BJ (cell line): ENCODE data around the gene CA5A. TPM values are rescaled to one million over a fixed set of nuclear protein-coding genes. Genes with fewer than 3 reads are reported as not detected.
"Not testable (repeated sequence)": the region's sequence is repeated elsewhere in the genome, so short reads cannot be mapped to it uniquely, and the experiment has no call there.

Source experiments
- CTCF ChIA-PET: fragments of 350-600 bp; formaldehyde crosslinking; extraction: SDS; loops from one replicate; lab custom pipeline; 2021; ENCODE audit warnings: antibody characterized with exemption, inconsistent platforms; lab: Yijun Ruan, JAX
- POLR2A ChIA-PET: fragments of 300-600 bp; sonication (Branson Sonifier 250); formaldehyde crosslinking; extraction: SDS; loops from one replicate; lab custom pipeline; 2021; ENCODE audit warnings: antibody characterized with exemption; lab: Charles Lee
- DNase-seq: peaks from one replicate; pipeline ENCODE4 v3.0.0-alpha.2; 2011; ENCODE audit warnings: low read depth
- H3K27me3 ChIP-seq: 2 replicates; pipeline ENCODE4 v1.6.0; 2011; ENCODE audit warnings: low read length; ENCODE audit not compliant: control insufficient read depth, insufficient read depth
- H3K36me3 ChIP-seq: 2 replicates; pipeline ENCODE4 v1.5.1; 2011; ENCODE audit warnings: low read length; ENCODE audit not compliant: control insufficient read depth, insufficient read depth
- H3K4me3 ChIP-seq: 2 replicates; pipeline ENCODE4 v1.5.1; 2011; ENCODE audit warnings: low read depth, mild to moderate bottlenecking, control low read depth, low read length
- CTCF ChIP-seq: IDR thresholded peaks from 2 replicates; pipeline ENCODE4 v1.5.1; 2011; ENCODE audit warnings: low read depth, mild to moderate bottlenecking, control low read depth, inconsistent platforms, low read length, moderate library complexity; ENCODE audit not compliant: insufficient read depth
- polyA plus RNA-seq: library from polyadenylated mRNA; depleted of rRNA; stranded (reverse); fragments of >200 nt; gene quantifications from 2 replicates; pipeline ENCODE4 v1.2.3, GENCODE V29; 2011

Gene CA5A
- polyA plus RNA-seq, 1 experiment: not detected

- Histone ChIP-seq H3K4me3 (no peak overlapping the region), H3K36me3 (no peaks in the 10 kb centered on the region), H3K27me3 (no peaks in the 10 kb centered on the region)
- CTCF ChIA-PET: interaction anchor here (1.0 to 1.8 kb wide), 4 partner anchors 13 to 127 kb away, joined by 3 to 4 read pairs (median 4); no protein-coding TSS in a partner anchor
- peak; percentile 25 for DNase-seq
- POLR2A ChIA-PET: no interaction called here
- no peak for TF ChIP-seq CTCF
Measured at GRCh38 chr16:87895641-87896141, 40.6 kb downstream of the CA5A start.

DNA sequence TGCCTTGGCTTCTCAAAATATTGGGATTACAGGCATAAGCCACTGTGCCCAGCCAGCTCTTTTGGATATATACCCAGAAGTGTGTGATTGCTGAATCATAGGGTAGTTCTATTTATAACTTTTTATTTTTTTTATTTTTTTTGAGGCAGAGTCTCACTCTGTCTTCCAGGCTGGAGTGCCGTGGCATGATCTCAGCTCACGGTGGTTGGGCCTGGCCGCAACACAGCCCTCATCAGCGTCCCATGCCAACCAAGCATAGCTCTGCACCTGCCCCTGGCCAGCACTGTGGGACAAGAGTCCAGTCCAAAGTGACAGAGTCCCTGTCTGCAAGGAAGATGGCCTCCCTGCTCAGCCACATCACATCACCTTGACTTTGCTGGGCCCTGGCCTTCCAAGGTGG lies 42.3 kb downstream of the CA5A start:
- DNase-seq, H3K27me3 ChIP-seq, H3K36me3 ChIP-seq, H3K4me3 ChIP-seq, POLR2A ChIA-PET: not testable (repeated sequence)
- CTCF ChIA-PET: interaction anchor here (1.3 to 1.5 kb wide), 2 partner anchors 23 to 115 kb away, joined by 3 to 4 read pairs; no protein-coding TSS in a partner anchor

GRCh38 chr16:87891764-87892163 lies 44.6 kb downstream of the CA5A start:
- no peaks in the 10 kb centered on the region for H3K36me3 ChIP-seq
- CTCF ChIA-PET: interaction anchor here (1.1 to 1.5 kb wide), 2 partner anchors 11 to 113 kb away, joined by 3 to 4 read pairs; no protein-coding TSS in a partner anchor
- no peaks in the 10 kb centered on the region for H3K27me3 ChIP-seq
- no peak for DNase-seq
- no peak overlapping the region for H3K4me3 ChIP-seq
- POLR2A ChIA-PET: no interaction called here
- no peak for TF ChIP-seq CTCF

GRCh38 chr16:87889762-87890161 lies 46.6 kb downstream of the CA5A start:
- CTCF ChIA-PET: interaction anchor here (1.3 kb wide), 1 partner anchor 40 kb away, joined by 3 read pairs; no protein-coding TSS in a partner anchor
- H3K36me3 ChIP-seq, H3K27me3 ChIP-seq, H3K4me3 ChIP-seq, DNase-seq, POLR2A ChIA-PET: not testable (repeated sequence)
- TF ChIP-seq CTCF: 0 out of 2 replicates have a peak, but pooled peaks have one; percentile 7

DNA sequence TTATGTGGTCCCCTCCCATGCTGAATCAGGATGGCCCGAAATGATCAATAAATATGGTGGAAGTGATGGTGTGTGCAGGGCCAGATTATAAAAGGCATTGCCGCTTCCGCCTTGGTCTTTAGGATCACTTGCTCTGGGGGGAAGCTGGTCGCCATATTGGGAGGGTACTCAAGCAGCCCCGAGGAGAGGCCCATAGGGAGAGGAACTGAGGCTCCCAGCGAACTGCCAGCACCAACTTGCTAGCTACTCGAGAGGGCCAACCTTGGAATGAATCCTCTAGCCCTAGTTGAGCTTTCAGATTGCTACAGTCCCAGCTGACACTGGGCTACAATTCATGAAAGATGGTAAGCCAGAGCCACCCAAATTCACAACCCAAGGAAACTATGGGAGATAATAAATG lies 48.0 kb downstream of the CA5A start:
- H3K4me3 ChIP-seq: not testable (repeated sequence)
- CTCF ChIA-PET: interaction anchor here (0.8 to 1.6 kb wide), 2 partner anchors 17 to 109 kb away, joined by 3 to 6 read pairs; no protein-coding TSS in a partner anchor

GRCh38 chr16:87887931-87888330 lies 48.4 kb downstream of the CA5A start:
- CTCF ChIA-PET: interaction anchor here (1.6 kb wide), 1 partner anchor 109 kb away, joined by 6 read pairs; no protein-coding TSS in a partner anchor
- H3K4me3 ChIP-seq, H3K36me3 ChIP-seq, POLR2A ChIA-PET, H3K27me3 ChIP-seq, DNase-seq: not testable (repeated sequence)

More for the DNA sequence above, 48.0 kb downstream of the CA5A start:
- POLR2A ChIA-PET, DNase-seq, H3K27me3 ChIP-seq, H3K36me3 ChIP-seq: not testable (repeated sequence)

DNA sequence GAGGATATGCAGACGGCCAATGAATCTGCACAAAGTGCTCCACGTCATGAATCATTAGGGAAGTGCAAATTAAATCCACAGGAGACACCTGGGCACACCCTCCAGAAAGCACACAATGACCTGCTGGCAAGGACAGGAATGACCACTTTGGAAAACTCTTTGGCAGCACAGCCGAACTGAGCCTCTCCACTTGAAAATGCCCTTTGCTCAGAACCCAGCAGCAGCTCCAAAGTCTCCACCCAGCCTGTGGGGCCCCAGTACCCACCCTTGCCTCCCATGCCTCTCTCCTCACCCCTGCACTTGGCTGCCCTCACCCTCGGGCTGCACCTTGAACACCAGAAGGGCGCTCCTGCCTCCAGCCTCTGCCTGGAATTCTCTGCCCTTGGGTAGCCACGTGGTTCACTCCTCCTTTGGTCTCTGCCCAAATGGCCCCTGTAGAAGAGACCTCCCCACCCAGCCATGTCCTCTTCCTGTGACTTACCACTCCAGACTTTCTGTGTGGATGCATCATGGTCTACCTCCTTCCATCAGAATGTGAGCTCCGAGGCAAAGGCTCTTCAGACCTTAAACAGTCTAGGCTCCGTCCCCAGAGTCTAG lies 50.9 kb downstream of the CA5A start:
- H3K27me3 ChIP-seq, POLR2A ChIA-PET, H3K4me3 ChIP-seq, H3K36me3 ChIP-seq, DNase-seq: not testable (repeated sequence)
- CTCF ChIA-PET: interaction anchor here (0.6 kb wide), 1 partner anchor 10 kb away, joined by 3 read pairs; no protein-coding TSS in a partner anchor
